LNCaP clone FGC (cell line): ENCODE data around the gene ODF2.
"Not testable (repeated sequence)": the region's sequence is repeated elsewhere in the genome, so short reads cannot be mapped to it uniquely, and the experiment has no call there.

Experiments used
- DNase-seq: peaks from one replicate; pipeline ENCODE4 v3.0.0-alpha.2; 2011; ENCODE audit warnings: low read depth
- H3K4me3 ChIP-seq: 2 replicates; pipeline ENCODE4 v1.5.1; 2011; ENCODE audit warnings: mild to moderate bottlenecking, low read depth, low read length, control low read depth
- TF ChIP-seq, protein P1 (sequence below): IDR thresholded peaks from 2 replicates; pipeline ENCODE4 v1.5.1; 2012; ENCODE audit warnings: mild to moderate bottlenecking; ENCODE audit not compliant: control insufficient read depth, insufficient read depth; ENCODE audit errors: extremely low read depth

Gene ODF2

DNA sequence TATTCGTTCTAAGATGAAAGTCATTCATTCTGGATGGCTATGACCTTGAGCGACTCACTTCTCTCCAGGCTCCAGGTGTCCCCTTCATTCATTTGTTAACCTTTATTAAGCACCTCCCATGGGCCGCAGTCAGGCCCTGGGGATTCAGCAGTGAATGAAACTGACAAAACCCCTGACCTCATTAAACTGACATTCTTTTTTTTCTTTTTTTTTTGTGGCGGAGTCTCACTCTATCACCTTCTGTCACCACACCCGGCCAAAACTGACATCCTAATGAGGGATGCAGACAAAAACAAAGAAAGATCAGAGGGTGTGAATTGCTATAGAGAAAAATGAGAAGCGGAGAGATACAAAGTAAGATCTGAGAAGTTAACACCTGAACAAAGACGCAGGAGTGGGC, 16.5 kb upstream of the ODF2 start:
- H3K4me3 ChIP-seq, result no peak overlapping the region
- no peak for DNase-seq
- TF ChIP-seq, protein P1, sequence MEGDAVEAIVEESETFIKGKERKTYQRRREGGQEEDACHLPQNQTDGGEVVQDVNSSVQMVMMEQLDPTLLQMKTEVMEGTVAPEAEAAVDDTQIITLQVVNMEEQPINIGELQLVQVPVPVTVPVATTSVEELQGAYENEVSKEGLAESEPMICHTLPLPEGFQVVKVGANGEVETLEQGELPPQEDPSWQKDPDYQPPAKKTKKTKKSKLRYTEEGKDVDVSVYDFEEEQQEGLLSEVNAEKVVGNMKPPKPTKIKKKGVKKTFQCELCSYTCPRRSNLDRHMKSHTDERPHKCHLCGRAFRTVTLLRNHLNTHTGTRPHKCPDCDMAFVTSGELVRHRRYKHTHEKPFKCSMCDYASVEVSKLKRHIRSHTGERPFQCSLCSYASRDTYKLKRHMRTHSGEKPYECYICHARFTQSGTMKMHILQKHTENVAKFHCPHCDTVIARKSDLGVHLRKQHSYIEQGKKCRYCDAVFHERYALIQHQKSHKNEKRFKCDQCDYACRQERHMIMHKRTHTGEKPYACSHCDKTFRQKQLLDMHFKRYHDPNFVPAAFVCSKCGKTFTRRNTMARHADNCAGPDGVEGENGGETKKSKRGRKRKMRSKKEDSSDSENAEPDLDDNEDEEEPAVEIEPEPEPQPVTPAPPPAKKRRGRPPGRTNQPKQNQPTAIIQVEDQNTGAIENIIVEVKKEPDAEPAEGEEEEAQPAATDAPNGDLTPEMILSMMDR, result no peak

DNA sequence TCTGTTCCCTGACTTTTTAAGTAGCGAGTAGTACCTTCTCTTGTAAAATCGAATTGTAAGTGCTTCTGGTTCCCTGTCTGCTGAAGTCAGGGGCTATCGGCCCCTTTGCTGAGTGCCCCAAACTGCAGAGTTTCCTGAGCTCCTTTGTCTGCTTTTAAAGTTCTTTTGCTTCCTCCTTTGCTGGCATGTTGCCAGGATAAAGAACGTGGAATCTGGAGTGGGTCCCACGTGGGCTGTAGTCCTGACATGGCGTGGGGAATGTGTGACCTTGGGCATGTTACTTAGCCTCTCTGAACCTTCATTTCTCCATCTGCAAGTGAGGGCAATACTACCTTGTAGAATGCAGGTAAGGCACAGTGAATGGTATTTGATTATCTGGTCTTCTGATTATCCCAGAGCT, 13.7 kb upstream of the ODF2 start:
- no peak for DNase-seq
- TF ChIP-seq, protein P1, result no peak
- H3K4me3 ChIP-seq, result no peak overlapping the region

DNA sequence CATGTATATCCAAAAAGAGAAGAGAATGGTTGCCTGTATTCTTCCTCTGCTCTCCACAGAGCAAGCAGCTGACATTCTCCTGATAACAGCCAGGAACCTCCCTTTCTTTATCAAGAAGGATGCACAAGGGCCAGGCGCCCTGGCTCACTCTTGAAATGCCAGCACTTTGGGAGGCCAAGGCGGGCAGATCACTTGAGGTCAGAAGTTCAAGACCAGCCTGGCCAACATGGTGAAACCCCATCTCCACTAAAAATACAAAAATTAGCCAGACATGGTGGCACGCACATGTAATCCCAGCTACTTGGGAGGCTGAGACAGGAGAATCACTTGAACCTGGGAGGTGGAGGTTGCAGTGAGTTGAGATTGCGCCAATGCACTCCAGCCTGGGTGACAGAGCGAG, 9.3 kb upstream of the ODF2 start:
- not testable (repeated sequence) for H3K4me3 ChIP-seq, DNase-seq

DNA sequence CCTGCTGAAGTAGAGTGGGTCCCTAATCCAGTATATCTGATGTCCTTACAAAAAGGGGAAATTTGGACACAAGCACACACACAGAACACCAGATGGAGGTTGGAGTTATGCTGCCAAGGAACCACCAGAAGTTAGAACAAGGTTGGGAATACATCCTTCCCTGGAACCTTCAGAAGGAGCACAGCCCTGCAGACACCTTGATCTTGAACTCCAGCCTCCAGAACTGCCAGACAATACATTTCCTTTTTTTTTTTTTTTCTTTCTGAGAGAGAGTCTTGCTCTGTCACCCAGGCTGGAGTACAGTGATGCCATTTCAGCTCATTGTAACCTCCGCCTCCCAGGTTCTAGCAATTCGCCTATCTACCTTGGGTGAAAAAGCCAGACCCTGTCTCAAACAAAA, 7.1 kb upstream of the ODF2 start:
- H3K4me3 ChIP-seq, result no peak overlapping the region
- TF ChIP-seq, protein P1, result no peak
- no peak for DNase-seq

DNA sequence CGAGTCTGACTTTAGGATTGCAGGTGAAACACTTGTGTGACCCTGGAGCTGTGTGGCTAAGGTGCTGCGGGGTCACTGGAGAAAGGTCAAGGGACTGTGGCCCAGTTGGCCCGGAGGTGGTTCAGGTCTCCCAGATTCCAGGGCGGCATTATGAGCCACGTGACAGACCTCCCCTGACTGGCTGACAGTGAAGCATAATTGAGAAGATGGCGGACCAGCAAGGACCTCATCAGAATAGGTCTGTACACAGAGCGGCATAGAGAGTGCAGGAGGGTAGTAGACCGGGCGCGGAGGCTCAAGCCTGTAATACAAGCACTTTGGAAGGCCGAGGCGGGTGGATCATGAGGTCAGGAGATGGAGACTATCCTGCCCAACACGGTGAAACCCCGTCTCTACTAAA, 815 bp upstream of the ODF2 start:
- DNase-seq, result no peak
- H3K4me3 ChIP-seq, result no peak overlapping the region
- TF ChIP-seq, protein P1, result no peak

DNA sequence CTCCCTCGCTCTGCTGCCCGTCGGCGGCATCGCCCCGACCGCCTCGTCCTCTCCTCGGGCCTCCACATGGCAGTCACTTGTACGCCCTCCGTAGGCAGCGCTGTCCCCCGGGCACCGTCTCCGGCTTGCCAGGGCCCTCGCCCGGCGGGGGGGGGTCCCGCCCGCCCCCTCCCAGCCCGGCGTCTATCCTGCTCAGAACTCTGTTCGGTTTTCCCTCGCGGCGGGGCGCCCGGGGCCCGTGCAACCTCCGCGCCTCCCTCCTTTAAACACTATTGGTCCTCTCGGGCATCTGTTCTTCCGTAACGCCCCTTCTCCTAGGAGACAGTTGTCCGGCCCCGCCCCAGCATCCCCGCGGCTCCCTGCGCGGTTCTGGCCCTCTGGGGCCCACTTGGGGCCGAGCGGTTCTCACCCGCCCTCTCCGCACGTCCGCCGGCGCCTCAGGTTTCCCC, 831 bp downstream of the ODF2 start:
- H3K4me3 ChIP-seq, result peak overlapping the region; percentile 89
- DNase-seq, result no peak
- TF ChIP-seq, protein P1, result no peak

DNA sequence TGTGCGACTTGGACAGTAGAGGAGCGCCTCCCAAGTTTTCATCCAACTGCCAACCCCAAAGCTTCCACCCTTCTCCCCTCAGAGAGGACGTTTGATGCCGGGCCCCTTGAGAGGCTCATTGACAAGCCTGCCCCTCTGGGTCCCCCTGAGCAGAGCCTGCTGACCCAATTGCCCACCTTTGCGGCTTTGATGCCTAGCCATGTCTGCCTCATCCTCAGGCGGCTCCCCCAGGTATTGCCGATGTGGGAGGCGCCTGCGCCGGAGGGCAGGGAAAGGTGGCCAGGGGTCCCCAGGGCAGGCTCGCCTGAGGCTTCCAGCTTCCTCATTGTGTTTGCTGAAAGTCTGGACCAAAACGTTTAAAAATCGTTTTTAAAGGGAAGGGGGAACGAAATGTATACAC, 1.4 kb downstream of the ODF2 start:
- H3K4me3 ChIP-seq, result peak overlapping the region; percentile 89
- TF ChIP-seq, protein P1, result no peak
- DNase-seq, result no peak
